GM18502 (cell line): ENCODE results near the gene RGS3.

Source experiments
- ATAC-seq: cut with Tn5 transposase; IDR thresholded peaks from one replicate; pipeline ENCODE4 v1.9.1; 2021; ENCODE audit warnings: mild to moderate bottlenecking; ENCODE audit not compliant: unreplicated experiment, poor library complexity

The RGS3 gene

DNA sequence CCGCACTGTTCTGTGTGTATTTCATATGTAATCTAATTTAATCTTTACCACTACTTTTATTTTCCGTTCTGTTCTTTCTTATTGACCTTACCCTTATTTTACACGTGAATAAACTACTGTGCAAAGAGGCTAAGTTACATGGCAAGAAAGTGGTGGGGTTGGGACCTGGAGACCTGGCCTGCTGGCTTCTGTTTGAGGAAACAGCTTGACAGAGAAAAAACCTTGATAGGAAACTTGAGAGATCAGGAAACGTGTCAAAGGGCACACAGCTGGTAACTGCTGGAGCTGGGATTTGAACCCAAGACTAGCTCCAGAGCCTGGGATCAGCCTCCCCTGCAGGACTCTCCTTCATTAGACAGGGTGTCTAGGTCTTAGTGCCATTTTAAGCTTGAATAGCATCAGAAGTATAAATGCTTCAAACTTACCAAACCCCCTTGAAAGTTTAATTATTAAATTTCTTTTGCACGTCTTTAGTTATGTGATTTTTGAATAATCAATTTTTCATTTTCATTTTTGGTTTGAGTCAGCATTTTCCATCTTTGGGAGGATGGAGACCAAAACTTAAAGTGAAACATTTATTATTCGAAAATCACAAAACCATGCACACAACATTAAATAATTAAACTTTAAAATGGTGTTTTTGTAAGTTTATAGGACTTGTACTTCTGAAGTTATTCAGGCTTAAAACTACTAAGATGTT is 129.5 kb downstream of the RGS3 start:
- no peak for ATAC-seq

DNA sequence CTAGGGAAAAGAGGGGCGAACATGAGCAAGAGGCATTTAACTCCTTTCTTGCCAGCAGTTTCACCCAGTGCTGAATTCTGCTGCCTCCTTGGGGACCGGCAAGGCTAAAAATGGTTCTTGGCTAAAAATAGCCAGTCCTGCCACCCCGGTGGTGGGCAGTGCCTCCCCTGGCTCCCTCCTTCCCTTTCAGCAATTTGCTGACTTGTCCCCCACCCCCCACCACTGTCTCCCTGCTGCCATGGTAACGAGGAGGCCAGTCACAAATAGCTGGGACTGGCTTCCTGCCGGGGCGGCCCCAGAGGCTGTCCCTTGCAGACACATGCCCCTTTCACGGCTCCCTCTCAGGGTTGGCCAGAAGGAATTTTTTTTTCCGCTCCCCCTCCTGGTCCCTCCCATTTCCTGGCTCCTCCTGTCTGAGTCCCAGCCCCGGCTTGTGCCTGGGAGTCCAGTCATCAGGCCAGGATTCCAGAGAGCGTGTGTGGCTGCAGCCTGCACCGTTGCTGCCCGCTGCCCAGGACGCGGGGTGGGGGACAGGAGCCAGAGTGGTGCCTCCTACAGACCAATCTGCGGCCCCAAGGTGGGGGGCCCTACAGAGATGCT is 130.3 kb downstream of the RGS3 start:
- ATAC-seq: peak; percentile 74

DNA sequence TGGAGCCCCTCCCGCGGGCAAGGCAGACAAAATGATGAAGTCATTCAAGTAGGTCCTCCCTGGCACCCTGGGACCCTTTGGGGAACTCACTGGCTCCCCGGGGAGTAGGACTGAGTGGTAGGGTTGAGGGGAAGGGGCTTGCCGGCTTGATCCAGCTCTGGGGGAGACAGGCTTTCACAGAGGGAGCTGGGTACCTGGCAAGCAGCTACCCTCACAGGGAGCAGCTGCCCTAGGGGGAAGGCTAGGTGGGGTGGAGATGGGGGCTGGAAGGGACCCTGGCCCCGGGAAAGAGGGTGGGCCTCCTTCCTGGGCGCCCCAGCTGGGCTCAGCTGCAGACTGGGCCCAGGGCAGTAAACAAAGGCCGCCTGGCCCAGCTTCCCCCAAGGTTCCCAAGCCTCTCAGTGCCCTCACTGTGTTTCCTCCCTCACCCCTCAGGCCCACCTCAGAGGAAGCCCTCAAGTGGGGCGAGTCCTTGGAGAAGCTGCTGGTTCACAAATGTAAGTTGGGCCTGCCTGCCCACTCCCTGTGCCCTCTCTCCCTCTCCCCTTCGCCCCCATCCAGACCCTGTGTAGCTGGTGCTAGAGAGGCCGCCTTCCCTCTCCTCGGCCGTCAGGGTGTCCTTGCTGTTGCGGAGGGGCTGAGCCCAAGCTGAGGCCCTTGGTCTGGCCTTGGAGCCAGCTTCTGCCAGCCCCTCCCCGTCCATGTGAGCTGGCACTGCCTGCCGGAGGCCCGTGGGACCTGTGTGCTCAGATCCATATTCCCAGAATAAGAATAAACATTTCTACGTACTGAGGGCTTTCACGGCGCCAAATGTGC is 131.2 kb downstream of the RGS3 start:
- ATAC-seq: no peak

DNA sequence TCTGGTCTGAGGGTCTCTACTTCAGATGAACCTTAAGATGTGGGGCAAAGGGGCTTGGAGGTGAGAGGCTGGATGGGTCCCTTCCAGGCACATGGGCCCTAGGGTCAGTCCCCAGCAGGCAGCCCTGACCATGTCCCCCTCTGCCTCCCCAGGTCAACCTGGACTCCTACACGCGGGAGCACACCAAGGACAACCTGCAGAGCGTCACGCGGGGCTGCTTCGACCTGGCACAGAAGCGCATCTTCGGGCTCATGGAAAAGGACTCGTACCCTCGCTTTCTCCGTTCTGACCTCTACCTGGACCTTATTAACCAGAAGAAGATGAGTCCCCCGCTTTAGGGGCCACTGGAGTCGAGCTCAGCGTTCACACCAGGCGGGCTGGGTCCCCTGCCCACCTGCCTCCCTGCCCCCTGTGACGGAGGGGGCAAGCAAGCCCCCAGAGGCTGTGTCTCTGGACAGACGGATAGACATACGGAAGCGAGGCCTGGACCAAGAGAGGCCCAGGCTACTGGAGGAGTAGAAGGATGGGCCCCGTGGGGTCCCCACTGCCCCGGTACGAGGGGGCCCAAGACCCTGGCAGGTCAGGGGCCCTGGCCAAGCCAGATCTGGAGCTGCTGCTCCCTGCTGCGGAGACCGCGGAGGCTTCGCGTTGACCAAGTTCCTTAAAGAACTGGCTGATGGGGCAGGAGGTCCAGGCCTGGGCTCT is 133.2 kb downstream of the RGS3 start:
- no peak for ATAC-seq

DNA sequence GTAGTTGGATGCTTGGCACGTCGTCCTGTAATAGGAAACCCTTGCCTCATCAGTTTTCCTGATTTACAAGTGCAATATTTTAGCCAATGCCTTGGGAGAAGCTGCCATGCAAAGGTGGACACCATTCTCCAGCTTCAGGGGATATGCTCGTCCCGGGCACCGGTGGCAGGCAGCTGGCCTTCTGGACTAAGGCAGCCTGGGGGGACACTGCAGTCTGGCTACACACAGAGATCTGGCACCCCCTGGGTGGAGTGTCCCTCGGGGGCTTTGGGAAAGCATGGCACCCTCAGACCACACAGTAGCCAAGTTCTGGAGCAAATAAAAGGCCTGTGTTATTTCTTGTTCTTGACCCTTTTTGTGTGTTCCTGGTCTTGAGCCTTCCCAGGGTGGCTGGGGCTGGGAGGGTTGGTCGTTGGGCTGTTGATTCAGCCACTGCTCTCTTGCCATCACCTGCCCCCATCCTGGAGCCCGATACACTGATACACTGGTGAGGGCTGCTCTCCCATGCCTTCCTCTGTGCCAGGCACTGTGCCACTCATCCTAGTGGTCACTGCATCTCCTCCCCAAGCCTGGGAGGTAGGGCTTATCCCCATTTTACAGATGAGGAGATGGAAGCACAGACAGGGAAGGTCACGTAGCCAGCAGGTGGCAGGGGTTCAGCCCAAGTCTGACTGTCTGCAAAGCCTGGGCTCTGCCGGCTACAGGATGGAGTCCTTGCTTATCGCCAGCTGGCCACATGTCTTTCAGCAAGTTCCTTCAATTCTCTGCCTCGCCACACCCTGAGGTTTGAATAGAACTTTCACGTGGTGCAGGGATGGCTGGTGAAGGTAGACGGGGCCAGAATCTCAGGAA is 134.1 kb downstream of the RGS3 start:
- ATAC-seq: no peak

DNA sequence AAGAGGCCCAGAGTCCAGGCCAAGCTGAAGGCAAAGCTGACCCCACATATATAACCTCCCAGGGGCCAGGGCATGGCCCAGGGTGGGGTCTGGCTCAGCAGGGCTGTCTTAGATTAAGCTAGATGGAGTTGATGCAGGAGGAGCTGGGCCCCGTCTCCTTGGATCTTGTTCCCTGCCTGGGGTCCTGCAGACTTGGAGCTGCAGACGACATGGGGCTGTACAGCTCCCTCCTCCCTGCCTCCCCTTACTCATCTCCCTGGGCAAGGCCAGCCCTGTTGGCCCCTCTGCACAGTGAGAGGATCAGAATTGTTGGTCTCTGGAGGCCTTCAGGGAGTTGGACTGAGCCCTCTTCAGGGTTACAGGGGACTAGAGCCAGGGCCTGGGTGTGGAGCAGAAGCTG is 134.9 kb downstream of the RGS3 start:
- ATAC-seq: no peak

DNA sequence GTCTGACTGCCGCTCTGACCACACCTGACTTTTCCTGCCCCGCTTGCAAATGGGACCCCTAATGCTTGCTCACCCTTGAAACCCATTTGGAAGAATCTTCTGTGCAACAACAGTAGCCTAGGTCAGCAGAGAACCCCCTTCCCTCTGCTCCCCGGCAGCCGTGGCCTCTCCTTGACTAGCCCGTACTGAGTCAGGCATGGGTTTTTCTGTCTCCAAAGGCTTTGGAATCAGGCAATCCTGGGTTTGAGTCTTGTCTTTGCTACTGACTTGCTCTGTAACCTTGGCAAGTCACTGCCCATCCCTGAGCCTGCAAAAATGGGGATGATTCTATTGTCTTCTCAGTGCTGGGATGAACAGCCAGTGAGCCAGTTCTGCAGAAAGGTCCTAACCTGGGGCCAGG is 135.4 kb downstream of the RGS3 start:
- no peak for ATAC-seq

DNA sequence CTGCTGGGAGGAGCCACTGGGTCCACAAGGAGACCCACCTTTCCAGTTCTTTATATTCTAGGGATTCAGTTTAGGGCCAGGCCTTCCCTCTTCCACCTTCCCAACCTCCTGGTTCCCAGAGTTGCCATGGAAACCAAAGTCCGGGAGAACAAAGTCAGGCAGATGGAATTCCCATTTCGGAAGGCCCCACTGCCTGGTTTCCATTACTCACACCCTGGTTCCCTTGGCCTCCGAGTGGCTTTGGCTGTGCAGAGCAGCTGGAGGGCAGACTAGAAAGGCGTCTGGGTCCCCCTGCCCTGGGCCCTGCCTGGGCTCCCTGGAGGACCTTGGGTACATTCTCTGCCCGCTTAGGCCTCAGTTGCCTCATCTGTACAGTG is 136.1 kb downstream of the RGS3 start:
- ATAC-seq: no peak

DNA sequence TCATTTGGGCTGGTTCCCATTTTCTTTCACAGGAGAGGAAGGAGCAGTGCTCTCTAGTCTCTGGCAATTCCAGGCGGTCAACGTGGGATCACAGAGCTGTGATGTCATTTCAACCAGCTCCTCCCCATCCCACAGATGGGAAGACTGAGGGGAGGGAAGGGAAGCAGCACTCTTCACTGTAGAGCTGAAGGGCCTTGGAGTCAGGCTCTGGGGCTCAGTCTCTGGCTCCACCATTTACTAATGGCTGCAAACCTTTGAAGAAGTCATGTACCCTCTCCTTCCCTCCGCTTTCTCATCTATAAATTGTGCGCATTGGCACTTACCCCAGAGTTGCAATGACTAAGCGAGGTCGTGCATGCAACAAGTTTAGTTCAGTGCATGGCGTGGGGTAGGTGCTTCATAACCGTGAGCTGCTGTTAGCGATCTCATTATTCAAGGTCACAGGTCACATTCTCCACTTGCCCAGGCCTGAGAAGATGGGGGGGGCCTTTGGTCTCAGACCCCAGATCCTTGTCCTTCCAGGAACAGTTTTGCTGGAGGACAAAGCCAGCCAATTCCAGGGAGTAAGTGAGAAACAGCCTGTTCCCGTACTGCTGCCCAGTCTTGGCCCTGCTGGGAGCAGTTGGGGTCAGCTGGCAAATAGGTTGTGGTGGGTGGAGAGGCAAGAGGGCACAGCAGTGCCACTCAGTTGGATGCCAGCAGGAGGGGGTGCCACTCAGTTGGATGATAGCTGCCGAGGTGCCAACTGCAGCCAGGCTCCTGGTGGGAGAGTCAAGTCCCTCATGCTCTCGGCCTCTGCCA is 136.7 kb downstream of the RGS3 start:
- ATAC-seq: no peak

DNA sequence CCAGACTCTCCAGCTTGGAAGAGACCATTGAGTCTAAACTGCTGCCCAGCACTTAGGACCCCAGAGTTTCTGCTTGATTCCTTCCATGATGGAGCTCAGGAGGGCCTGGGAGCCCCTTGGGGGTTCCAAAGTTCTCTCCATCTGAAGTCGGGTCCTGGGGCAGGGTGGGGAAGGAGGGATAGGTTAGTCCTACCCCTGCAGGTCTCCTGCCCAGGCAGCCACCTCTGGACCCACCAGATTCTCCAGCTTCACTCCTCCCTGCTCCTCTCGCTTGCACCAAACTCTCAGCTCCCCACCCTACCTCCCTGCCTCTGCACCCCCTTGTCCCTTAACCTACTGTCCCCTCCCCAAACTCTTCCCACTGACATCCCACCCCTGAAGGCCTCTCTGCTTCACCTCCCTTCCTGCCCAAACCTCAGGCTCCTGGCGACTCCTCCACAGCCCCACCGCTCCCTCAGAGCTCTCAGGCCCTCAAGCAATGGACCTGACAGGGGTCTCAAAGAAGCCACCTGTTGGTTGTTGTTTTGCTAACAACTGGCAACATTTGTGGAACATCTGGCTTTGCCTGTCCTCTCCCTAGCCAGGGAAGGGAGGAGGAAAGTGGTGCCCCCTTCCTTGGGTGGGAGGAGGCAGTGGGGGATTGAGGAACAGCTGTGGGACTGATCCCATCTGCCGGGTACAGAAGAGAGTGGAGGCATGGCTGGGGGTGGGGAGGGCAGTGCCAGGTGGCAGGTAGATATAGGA is 137.5 kb downstream of the RGS3 start:
- no peak for ATAC-seq

DNA sequence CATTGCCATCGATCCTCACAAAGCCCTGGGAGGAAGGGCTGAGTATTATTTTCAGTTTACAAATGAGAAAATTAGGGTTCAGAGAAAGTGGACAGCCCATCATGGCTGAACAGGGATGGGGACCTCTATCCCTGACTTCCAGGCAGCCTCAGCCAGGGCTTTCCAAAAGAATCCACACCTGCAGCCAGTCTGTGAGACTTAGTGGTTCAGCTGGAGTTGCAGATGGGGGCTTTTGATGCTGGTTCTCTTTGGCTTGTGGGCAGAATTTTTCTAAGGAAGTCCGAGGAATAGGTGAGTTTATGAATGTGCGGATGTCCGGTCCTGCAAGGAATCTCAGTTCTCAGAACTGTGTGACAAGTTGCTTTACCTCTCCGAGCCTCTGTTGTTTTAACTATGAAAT is 138.1 kb downstream of the RGS3 start:
- no peak for ATAC-seq

DNA sequence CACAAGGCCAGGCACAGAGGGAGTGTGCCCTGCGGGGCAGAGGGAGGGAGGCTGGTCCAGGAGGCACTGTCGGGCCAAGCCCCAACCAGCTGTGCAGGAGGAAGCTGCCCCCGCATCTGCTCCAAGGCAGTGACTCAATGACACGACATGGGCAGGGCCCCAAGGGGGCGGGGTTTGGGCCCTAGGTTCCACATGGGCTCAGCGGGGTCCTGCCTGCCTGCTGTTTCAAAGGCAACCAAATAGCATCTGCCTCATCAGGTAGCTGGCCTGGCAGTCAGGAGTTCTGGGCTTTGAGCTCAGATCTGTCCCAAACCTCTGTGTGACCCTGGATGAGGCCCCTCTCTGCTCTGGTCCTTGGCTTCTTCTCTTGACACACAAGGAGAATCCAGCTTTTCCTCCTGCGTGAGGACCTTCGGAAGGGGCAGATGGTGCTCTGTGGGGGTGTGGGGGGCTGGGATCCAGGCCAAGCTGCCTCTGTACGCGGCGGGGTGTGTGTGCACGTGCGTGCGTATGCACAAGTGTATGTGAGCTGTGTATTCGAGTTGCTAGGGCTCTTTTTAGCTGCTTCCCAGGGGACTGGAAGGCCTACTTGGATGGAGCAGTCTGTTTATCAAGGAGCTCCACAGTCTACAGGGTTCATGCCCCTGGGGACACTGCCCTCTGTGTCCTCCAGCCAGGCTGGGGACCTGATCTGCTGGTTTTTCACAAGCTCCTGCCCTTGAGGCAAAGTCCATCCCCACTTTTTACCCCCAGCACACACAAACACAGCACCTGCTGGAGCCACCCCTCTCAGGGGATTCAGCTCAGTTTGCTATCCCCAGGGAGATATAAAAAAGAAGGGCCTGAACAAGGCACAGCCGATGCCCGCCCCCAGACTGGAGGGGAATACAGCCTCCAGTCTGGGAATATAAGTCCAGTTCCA is 138.9 kb downstream of the RGS3 start:
- ATAC-seq: no peak

DNA sequence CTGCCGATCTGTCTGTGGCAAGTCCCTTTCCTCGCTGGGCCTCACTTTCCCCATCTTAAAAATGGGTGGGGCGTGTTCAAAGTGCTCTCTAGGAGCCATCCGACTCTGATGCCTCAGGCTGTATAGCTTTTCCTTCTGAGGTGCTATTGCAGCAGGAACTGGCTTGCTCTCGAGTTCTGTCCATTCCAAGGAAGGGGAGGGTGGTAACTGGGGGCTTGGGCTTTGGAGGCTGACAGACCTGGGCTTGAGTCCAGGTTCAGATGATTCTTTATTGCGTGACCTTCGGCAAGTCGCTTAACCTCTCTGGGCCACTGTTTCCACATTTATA is 139.5 kb downstream of the RGS3 start:
- no peak for ATAC-seq

DNA sequence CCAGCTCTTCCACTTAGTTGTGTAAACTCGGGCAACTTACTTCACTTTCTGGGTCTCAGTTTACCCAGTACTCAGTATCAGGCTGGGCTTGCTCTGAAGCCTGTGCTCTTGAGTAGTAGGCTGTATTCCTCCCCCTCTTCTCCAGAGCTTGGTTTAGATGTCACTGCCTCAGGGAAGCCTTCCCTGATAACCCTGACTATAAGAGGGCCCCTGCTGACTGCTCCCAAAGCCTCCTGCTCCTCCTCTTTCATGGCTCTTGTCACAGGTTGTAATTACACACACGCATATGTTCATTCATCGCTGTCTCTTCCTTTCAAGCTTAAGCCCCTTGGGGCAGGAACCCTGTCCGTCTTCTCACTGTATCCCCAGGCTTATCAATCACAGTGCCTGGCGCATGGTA is 140.2 kb downstream of the RGS3 start:
- no peak for ATAC-seq

DNA sequence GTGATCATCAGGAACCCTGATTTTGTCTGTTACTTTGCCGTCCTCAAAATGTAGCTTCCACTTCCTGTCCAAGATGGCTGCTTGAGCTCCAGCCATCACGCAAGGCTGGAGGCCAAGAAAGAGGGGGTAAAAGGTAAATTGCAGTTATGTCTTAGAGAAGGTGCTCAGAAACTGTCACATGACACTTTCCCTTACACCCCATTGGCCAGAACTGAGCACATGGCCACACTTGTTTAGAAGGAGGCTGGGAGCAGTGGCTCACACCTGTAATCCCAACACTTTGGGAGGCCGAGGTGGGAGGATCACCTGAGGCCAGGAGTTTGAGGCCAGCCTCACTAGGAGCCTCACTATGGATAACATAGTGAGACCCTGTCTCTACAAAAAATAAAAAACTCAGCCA is 140.9 kb downstream of the RGS3 start:
- no peak for ATAC-seq

DNA sequence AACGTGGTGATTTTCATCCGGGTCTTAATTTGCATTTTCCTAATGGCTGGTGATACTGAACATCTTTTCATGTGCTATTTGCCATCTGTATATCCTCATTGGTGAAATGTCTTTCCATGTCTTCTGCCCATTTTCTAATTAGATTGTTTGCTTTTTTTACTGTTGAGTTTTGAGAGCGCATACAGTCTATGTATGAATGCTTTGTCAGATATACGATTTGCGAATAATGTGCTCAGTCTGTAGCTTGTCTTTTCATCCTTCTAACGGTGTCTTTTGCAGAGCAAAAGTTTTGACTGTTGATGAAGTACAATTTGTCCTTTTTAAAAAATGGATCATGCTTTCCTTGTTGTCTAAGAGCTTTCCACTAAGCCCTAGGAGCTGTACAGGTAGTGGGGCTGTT is 143.0 kb downstream of the RGS3 start:
- ATAC-seq: no peak

DNA sequence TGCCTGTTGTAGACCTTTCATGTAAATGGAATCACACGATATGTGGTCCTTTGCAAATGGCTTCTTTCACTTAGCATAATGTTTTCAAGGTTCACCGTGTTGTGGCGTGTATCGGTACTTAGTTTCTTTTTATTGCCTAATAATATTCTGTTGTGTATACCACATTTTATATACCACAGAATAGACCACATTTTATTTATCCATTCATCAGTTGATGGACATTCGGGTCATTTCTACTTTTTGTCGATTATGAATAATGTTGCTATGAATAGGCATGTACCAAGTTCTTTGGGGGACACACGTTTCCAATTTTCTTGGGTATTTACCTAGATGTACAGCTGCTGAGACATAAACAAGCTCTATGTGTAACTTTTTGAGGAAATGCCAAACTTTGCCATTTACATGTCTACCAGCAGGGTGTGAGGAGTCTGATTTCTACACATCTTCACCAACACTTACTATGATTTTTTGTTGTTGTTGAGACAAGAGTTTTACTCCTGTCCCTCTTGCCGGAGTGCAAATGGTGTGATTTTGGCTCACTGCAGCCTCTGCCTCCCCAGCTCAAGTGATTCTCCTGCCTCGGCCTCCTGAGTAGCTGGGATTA is 144.7 kb downstream of the RGS3 start:
- ATAC-seq: no peak
